Trophoblast cell (in vitro differentiated cells and primary cell): ENCODE data around the gene PIPOX.

Experiments
- DNase-seq, 2 donors: peaks; one replicate each; pipeline ENCODE4 v3.0.0-alpha.2; 2016
- H2AFZ ChIP-seq: 2 replicates; pipeline ENCODE4 v1.6.1; 2013; ENCODE audit warnings: low read length, moderate library complexity, mild to moderate bottlenecking; ENCODE audit not compliant: insufficient read depth, poor library complexity
- H2AK5ac ChIP-seq: 2 replicates; pipeline ENCODE4 v1.6.1; 2013; ENCODE audit warnings: mild to moderate bottlenecking, low read length
- H2BK120ac ChIP-seq: 2 replicates; pipeline ENCODE4 v1.6.1; 2013; ENCODE audit warnings: low read length, mild to moderate bottlenecking, moderate library complexity; ENCODE audit not compliant: insufficient read depth, poor library complexity
- H2BK12ac ChIP-seq: 2 replicates; pipeline ENCODE4 v1.6.1; 2013; ENCODE audit warnings: mild to moderate bottlenecking, low read length, moderate library complexity
- H2BK5ac ChIP-seq: 2 replicates; pipeline ENCODE4 v1.6.1; 2013; ENCODE audit warnings: low read length, low read depth, moderate library complexity, mild to moderate bottlenecking; ENCODE audit not compliant: poor library complexity
- H3K14ac ChIP-seq: 2 replicates; pipeline ENCODE4 v1.6.1; 2013; ENCODE audit warnings: mild to moderate bottlenecking, low read length
- H3K18ac ChIP-seq: 2 replicates; pipeline ENCODE4 v1.6.1; 2013; ENCODE audit warnings: mild to moderate bottlenecking, low read length
- H3K23ac ChIP-seq: 2 replicates; pipeline ENCODE4 v1.6.1; 2013; ENCODE audit warnings: low read length
- H3K27ac ChIP-seq: 2 replicates; pipeline ENCODE4 v1.5.1; 2013; ENCODE audit warnings: low read depth, mild to moderate bottlenecking, inconsistent platforms, low read length, moderate library complexity
- H3K27me3 ChIP-seq: 2 replicates; pipeline ENCODE4 v1.6.1; 2013; ENCODE audit warnings: inconsistent platforms, mild to moderate bottlenecking, low read length, moderate library complexity; ENCODE audit not compliant: insufficient read depth
- H3K36me3 ChIP-seq, 2 experiments: 1 replicate in 1 of 2; 2 replicates in 1 of 2; pipeline ENCODE4 v1.6.1; 2013; ENCODE audit warnings: low read length in 2 of 2, mild to moderate bottlenecking in 2 of 2, moderate library complexity in 1 of 2; ENCODE audit not compliant: insufficient read depth in 2 of 2, control insufficient read depth in 1 of 2
- H3K4ac ChIP-seq: 2 replicates; pipeline ENCODE4 v1.6.1; 2013; ENCODE audit warnings: low read depth, mild to moderate bottlenecking, low read length, moderate library complexity
- H3K4me1 ChIP-seq, 2 experiments: 1 replicate in 1 of 2; 2 replicates in 1 of 2; pipeline ENCODE4 v1.6.1; 2013; ENCODE audit warnings: low read length in 2 of 2, mild to moderate bottlenecking in 2 of 2, moderate library complexity in 1 of 2; ENCODE audit not compliant: insufficient read depth in 2 of 2, control insufficient read depth in 1 of 2
- H3K4me2 ChIP-seq: 2 replicates; pipeline ENCODE4 v1.6.1; 2013; ENCODE audit warnings: inconsistent platforms, mild to moderate bottlenecking, low read length, moderate library complexity
- H3K4me3 ChIP-seq: 2 replicates; pipeline ENCODE4 v1.5.1; 2013; ENCODE audit warnings: mild to moderate bottlenecking, low read depth, low read length, inconsistent platforms
- H3K79me1 ChIP-seq: one replicate; pipeline ENCODE4 v1.6.1; 2013; ENCODE audit warnings: low read length
- H3K79me2 ChIP-seq: 2 replicates; pipeline ENCODE4 v1.6.1; 2013; ENCODE audit warnings: low read length, mild to moderate bottlenecking; ENCODE audit not compliant: control insufficient read depth, insufficient read depth, poor library complexity
- H3K9ac ChIP-seq: 2 replicates; pipeline ENCODE4 v1.6.1; 2013; ENCODE audit warnings: mild to moderate bottlenecking, low read length
- H3K9me3 ChIP-seq: 2 replicates; pipeline ENCODE4 v1.6.1; 2013; ENCODE audit warnings: low read depth, mild to moderate bottlenecking, control low read depth, inconsistent platforms, low read length; ENCODE audit not compliant: insufficient read depth
- H4K12ac ChIP-seq: 2 replicates; pipeline ENCODE4 v1.6.1; 2013; ENCODE audit warnings: low read depth, mild to moderate bottlenecking, low read length, moderate library complexity
- H4K8ac ChIP-seq: 2 replicates; pipeline ENCODE4 v1.6.1; 2013; ENCODE audit warnings: low read depth, mild to moderate bottlenecking, low read length, moderate library complexity
- H4K91ac ChIP-seq: one replicate; pipeline ENCODE4 v1.6.1; 2013; ENCODE audit warnings: low read depth, mild to moderate bottlenecking, low read length, moderate library complexity
- WGBS: extraction: QIAGEN DNeasy Blood & Tissue Kit; methylation state at CpG from one replicate; pipeline ENCODE4 v1.1.7; 2013; ENCODE audit warnings: missing lambda C conversion rate; ENCODE audit not compliant: insufficient read length, insufficient coverage; ENCODE audit errors: extremely low coverage; 5-methylcytosine and 5-hydroxymethylcytosine counted together

The PIPOX gene

GRCh38 chr17:29045026-29045425, 2.1 kb downstream of the PIPOX start:
- no peak overlapping the region for H2AK5ac ChIP-seq
- no peak overlapping the region for H2AFZ ChIP-seq
- no peak overlapping the region for H4K12ac ChIP-seq
- no peaks in the 10 kb centered on the region for H3K36me3 ChIP-seq
- H3K4ac ChIP-seq: no peak overlapping the region
- H3K9ac ChIP-seq: no peak overlapping the region
- no CpG with 5 or more reads among the region's 4 CpGs for WGBS
- H4K8ac ChIP-seq: no peak overlapping the region
- H3K4me1 ChIP-seq: peaks cover 9 to 21% of the 10 kb centered on the region in 2 experiments
- no peak overlapping the region for H3K27ac ChIP-seq
- DNase-seq: no peak
- no peak overlapping the region for H2BK120ac ChIP-seq
- no peak overlapping the region for H4K91ac ChIP-seq
- no peak overlapping the region for H3K4me3 ChIP-seq
- H3K27me3 ChIP-seq: no peaks in the 10 kb centered on the region
- no peak overlapping the region for H2BK12ac ChIP-seq
- no peak overlapping the region for H2BK5ac ChIP-seq
- H3K4me2 ChIP-seq: no peak overlapping the region
- no peaks in the 10 kb centered on the region for H3K79me1 ChIP-seq
- no peak overlapping the region for H3K14ac ChIP-seq
- no peak overlapping the region for H3K18ac ChIP-seq
- H3K9me3 ChIP-seq: no peaks in the 10 kb centered on the region
- no peaks in the 10 kb centered on the region for H3K79me2 ChIP-seq
- no peak overlapping the region for H3K23ac ChIP-seq

GRCh38 chr17:29045734-29046472, 3.0 kb downstream of the PIPOX start:
- Histone ChIP-seq H3K4me3 (no peak overlapping the region), H3K9me3 (no peaks in the 10 kb centered on the region), H3K23ac (no peak overlapping the region), H2BK120ac (no peak overlapping the region), H3K27ac (no peak overlapping the region), H2AFZ (no peak overlapping the region), H3K9ac (no peak overlapping the region), H3K36me3 (no peaks in the 10 kb centered on the region), H3K4me1 (peaks cover 9 to 19% of the 10 kb centered on the region in 2 experiments), H3K18ac (no peak overlapping the region), H2BK5ac (no peak overlapping the region), H3K27me3 (no peaks in the 10 kb centered on the region), H4K8ac (no peak overlapping the region), H2AK5ac (no peak overlapping the region), H3K14ac (no peak overlapping the region), H3K79me2 (no peaks in the 10 kb centered on the region), H2BK12ac (no peak overlapping the region), H3K4ac (no peak overlapping the region), H4K91ac (no peak overlapping the region), H3K79me1 (no peaks in the 10 kb centered on the region), H3K4me2 (no peak overlapping the region), H4K12ac (no peak overlapping the region)
- no peak for DNase-seq
- no CpG with 5 or more reads among the region's 7 CpGs for WGBS

- H3K27me3 ChIP-seq: no peaks in the 10 kb centered on the region
- H4K12ac ChIP-seq: no peak overlapping the region
- peak; percentile 77 to 85 for DNase-seq
- H3K18ac ChIP-seq: no peak overlapping the region
- no peak overlapping the region for H3K4me3 ChIP-seq
- no peak overlapping the region for H2AFZ ChIP-seq
- no peaks in the 10 kb centered on the region for H3K36me3 ChIP-seq
- H3K14ac ChIP-seq: no peak overlapping the region
- H4K8ac ChIP-seq: no peak overlapping the region
- no peak overlapping the region for H3K4ac ChIP-seq
- H3K79me1 ChIP-seq: no peaks in the 10 kb centered on the region
- H3K27ac ChIP-seq: no peak overlapping the region
- H3K79me2 ChIP-seq: no peaks in the 10 kb centered on the region
- no peak overlapping the region for H4K91ac ChIP-seq
- H3K9me3 ChIP-seq: no peaks in the 10 kb centered on the region
- H2BK120ac ChIP-seq: no peak overlapping the region
- H3K4me1 ChIP-seq: peaks cover 9 to 19% of the 10 kb centered on the region in 2 experiments
- WGBS: no CpG with 5 or more reads among the region's 5 CpGs
- no peak overlapping the region for H3K23ac ChIP-seq
- H2AK5ac ChIP-seq: no peak overlapping the region
- H2BK5ac ChIP-seq: no peak overlapping the region
- no peak overlapping the region for H3K4me2 ChIP-seq
- no peak overlapping the region for H3K9ac ChIP-seq
- no peak overlapping the region for H2BK12ac ChIP-seq
Observed at GRCh38 chr17:29046473-29046839, 3.5 kb downstream of the PIPOX start.

GRCh38 chr17:29048440-29049368, 5.8 kb downstream of the PIPOX start:
- H3K4ac ChIP-seq: no peak overlapping the region
- no peak overlapping the region for H4K8ac ChIP-seq
- H3K18ac ChIP-seq: no peak overlapping the region
- H3K9me3 ChIP-seq: no peaks in the 10 kb centered on the region
- no peak overlapping the region for H2BK120ac ChIP-seq
- H3K27ac ChIP-seq: no peak overlapping the region
- H2BK12ac ChIP-seq: no peak overlapping the region
- H2AFZ ChIP-seq: no peak overlapping the region
- peak overlapping the region; percentile 37 for H3K4me2 ChIP-seq
- no peaks in the 10 kb centered on the region for H3K27me3 ChIP-seq
- no peak overlapping the region for H3K23ac ChIP-seq
- no peak overlapping the region for H4K12ac ChIP-seq
- no peak overlapping the region for H3K14ac ChIP-seq
- H2AK5ac ChIP-seq: no peak overlapping the region
- no peaks in the 10 kb centered on the region for H3K36me3 ChIP-seq
- no peaks in the 10 kb centered on the region for H3K79me2 ChIP-seq
- no peak overlapping the region for H3K4me3 ChIP-seq
- peaks cover 9 to 14% of the 10 kb centered on the region in 2 experiments for H3K4me1 ChIP-seq
- no CpG with 5 or more reads among the region's 10 CpGs for WGBS
- H3K9ac ChIP-seq: peak overlapping the region; percentile 24
- H3K79me1 ChIP-seq: no peaks in the 10 kb centered on the region
- no peak overlapping the region for H4K91ac ChIP-seq
- H2BK5ac ChIP-seq: no peak overlapping the region
- DNase-seq: peak; percentile 98 to 99
